HUES48 (cell line): ENCODE data around the gene SH3PXD2A.

Experiments
- H3K27ac ChIP-seq: one replicate; pipeline ENCODE4 v1.7.0; 2013; ENCODE audit warnings: low read depth, low read length, inconsistent platforms
- H3K27me3 ChIP-seq: 2 replicates; pipeline ENCODE4 v1.6.1; 2013; ENCODE audit warnings: mild to moderate bottlenecking, low read length; ENCODE audit not compliant: control insufficient read depth, insufficient read depth
- H3K36me3 ChIP-seq: 2 replicates; pipeline ENCODE4 v1.6.1; 2013; ENCODE audit warnings: low read length; ENCODE audit not compliant: control insufficient read depth, insufficient read depth
- H3K4me1 ChIP-seq: 2 replicates; pipeline ENCODE4 v1.6.1; 2013; ENCODE audit warnings: mild to moderate bottlenecking, low read length; ENCODE audit not compliant: control insufficient read depth, insufficient read depth
- H3K4me3 ChIP-seq: 2 replicates; pipeline ENCODE4 v1.5.1; 2013; ENCODE audit warnings: mild to moderate bottlenecking, low read depth, low read length
- H3K9ac ChIP-seq: 2 replicates; pipeline ENCODE4 v1.6.1; 2013; ENCODE audit warnings: mild to moderate bottlenecking, low read depth, low read length, moderate library complexity
- H3K9me3 ChIP-seq: 2 replicates; pipeline ENCODE4 v1.6.1; 2013; ENCODE audit warnings: low read length; ENCODE audit not compliant: control insufficient read depth, insufficient read depth

The SH3PXD2A gene

GRCh38 chr10:103685880-103686669 lies 169.3 kb downstream of the SH3PXD2A start:
- Histone ChIP-seq H3K9me3 (no peaks in the 10 kb centered on the region), H3K27ac (no peak overlapping the region), H3K9ac (no peak overlapping the region), H3K4me1 (peaks cover 9% of the 10 kb centered on the region), H3K27me3 (no peaks in the 10 kb centered on the region; the same call in 1 of the 2 replicates), H3K36me3 (no peaks in the 10 kb centered on the region), H3K4me3 (no peak overlapping the region)

GRCh38 chr10:103683851-103684250 lies 171.5 kb downstream of the SH3PXD2A start:
- Histone ChIP-seq H3K9me3 (no peaks in the 10 kb centered on the region), H3K27ac (no peak overlapping the region), H3K36me3 (no peaks in the 10 kb centered on the region), H3K4me3 (no peak overlapping the region), H3K27me3 (no peaks in the 10 kb centered on the region), H3K9ac (no peak overlapping the region), H3K4me1 (peaks cover 13% of the 10 kb centered on the region)

GRCh38 chr10:103682631-103683030 lies 172.7 kb downstream of the SH3PXD2A start:
- H3K36me3 ChIP-seq: no peaks in the 10 kb centered on the region
- H3K4me3 ChIP-seq: no peak overlapping the region
- H3K4me1 ChIP-seq: peaks cover 17% of the 10 kb centered on the region
- H3K27ac ChIP-seq: no peak overlapping the region
- no peak overlapping the region for H3K9ac ChIP-seq
- no peaks in the 10 kb centered on the region for H3K9me3 ChIP-seq
- H3K27me3 ChIP-seq: no peaks in the 10 kb centered on the region

- H3K27ac ChIP-seq: no peak overlapping the region
- peaks cover 17% of the 10 kb centered on the region for H3K4me1 ChIP-seq
- H3K9ac ChIP-seq: no peak overlapping the region
- H3K4me3 ChIP-seq: no peak overlapping the region
- no peaks in the 10 kb centered on the region for H3K9me3 ChIP-seq
- H3K36me3 ChIP-seq: no peaks in the 10 kb centered on the region
- H3K27me3 ChIP-seq: no peaks in the 10 kb centered on the region
These were observed 173.6 kb downstream of the SH3PXD2A start for GRCh38 chr10:103681617-103682399.

- Histone ChIP-seq H3K4me3 (no peak overlapping the region), H3K9ac (no peak overlapping the region), H3K36me3 (no peaks in the 10 kb centered on the region), H3K9me3 (no peaks in the 10 kb centered on the region), H3K27me3 (no peaks in the 10 kb centered on the region), H3K27ac (no peak overlapping the region), H3K4me1 (peaks cover 19% of the 10 kb centered on the region)
These were observed 174.5 kb downstream of the SH3PXD2A start for GRCh38 chr10:103680869-103681236.

- H3K36me3 ChIP-seq: no peaks in the 10 kb centered on the region
- no peaks in the 10 kb centered on the region for H3K9me3 ChIP-seq
- no peak overlapping the region for H3K9ac ChIP-seq
- no peaks in the 10 kb centered on the region for H3K27me3 ChIP-seq
- H3K4me1 ChIP-seq: peaks cover 12% of the 10 kb centered on the region; the same call in 1 of the 2 replicates
- H3K4me3 ChIP-seq: no peak overlapping the region
- no peak overlapping the region for H3K27ac ChIP-seq
These were observed 176.1 kb downstream of the SH3PXD2A start for GRCh38 chr10:103679096-103679790.

- no peaks in the 10 kb centered on the region for H3K27me3 ChIP-seq
- no peaks in the 10 kb centered on the region for H3K9me3 ChIP-seq
- H3K36me3 ChIP-seq: no peaks in the 10 kb centered on the region
- no peak overlapping the region for H3K27ac ChIP-seq
- H3K4me3 ChIP-seq: no peak overlapping the region
- H3K9ac ChIP-seq: no peak overlapping the region
- peaks cover 12% of the 10 kb centered on the region; the same call in 1 of the 2 replicates for H3K4me1 ChIP-seq
These were observed 177.2 kb downstream of the SH3PXD2A start for GRCh38 chr10:103678178-103678526.

- Histone ChIP-seq H3K36me3 (no peaks in the 10 kb centered on the region), H3K4me3 (no peak overlapping the region), H3K9me3 (no peaks in the 10 kb centered on the region), H3K4me1 (peaks cover 12% of the 10 kb centered on the region; the same call in 1 of the 2 replicates), H3K27ac (no peak overlapping the region), H3K9ac (no peak overlapping the region), H3K27me3 (no peaks in the 10 kb centered on the region)
These were observed 177.7 kb downstream of the SH3PXD2A start for GRCh38 chr10:103677486-103678177.

GRCh38 chr10:103676851-103677417 lies 178.4 kb downstream of the SH3PXD2A start:
- Histone ChIP-seq H3K4me1 (peaks cover 12% of the 10 kb centered on the region; the same call in 1 of the 2 replicates), H3K9ac (no peak overlapping the region), H3K4me3 (no peak overlapping the region), H3K27ac (no peak overlapping the region), H3K36me3 (no peaks in the 10 kb centered on the region), H3K27me3 (no peaks in the 10 kb centered on the region), H3K9me3 (no peaks in the 10 kb centered on the region)

- Histone ChIP-seq H3K27ac (no peak overlapping the region), H3K4me1 (peaks cover 12% of the 10 kb centered on the region; the same call in 1 of the 2 replicates), H3K27me3 (no peaks in the 10 kb centered on the region), H3K36me3 (no peaks in the 10 kb centered on the region), H3K9me3 (no peaks in the 10 kb centered on the region), H3K9ac (no peak overlapping the region), H3K4me3 (no peak overlapping the region)
These were observed 179.2 kb downstream of the SH3PXD2A start for GRCh38 chr10:103676058-103676785.
